AG09309 (cell line): ENCODE data around the gene KLF15.

ENCODE experiments used
- DNase-seq: peaks from one replicate; pipeline ENCODE4 v3.0.0-alpha.2; 2010; ENCODE audit warnings: low read depth
- H3K4me3 ChIP-seq: 2 replicates; pipeline ENCODE4 v1.5.1; 2011; ENCODE audit warnings: mild to moderate bottlenecking, low read depth, low read length, moderate library complexity; ENCODE audit not compliant: control insufficient read depth
- CTCF ChIP-seq: IDR thresholded peaks from 2 replicates; pipeline ENCODE4 v1.5.1; 2011; ENCODE audit warnings: mild to moderate bottlenecking, low read depth, low read length, inconsistent platforms; ENCODE audit not compliant: insufficient read depth, control insufficient read depth; ENCODE audit errors: missing control alignments

Gene KLF15

GRCh38 chr3:126316031-126316461 is 41.2 kb downstream of the KLF15 start:
- no peak for DNase-seq
- TF ChIP-seq CTCF = no peak
- H3K4me3 ChIP-seq = no peak overlapping the region

DNA sequence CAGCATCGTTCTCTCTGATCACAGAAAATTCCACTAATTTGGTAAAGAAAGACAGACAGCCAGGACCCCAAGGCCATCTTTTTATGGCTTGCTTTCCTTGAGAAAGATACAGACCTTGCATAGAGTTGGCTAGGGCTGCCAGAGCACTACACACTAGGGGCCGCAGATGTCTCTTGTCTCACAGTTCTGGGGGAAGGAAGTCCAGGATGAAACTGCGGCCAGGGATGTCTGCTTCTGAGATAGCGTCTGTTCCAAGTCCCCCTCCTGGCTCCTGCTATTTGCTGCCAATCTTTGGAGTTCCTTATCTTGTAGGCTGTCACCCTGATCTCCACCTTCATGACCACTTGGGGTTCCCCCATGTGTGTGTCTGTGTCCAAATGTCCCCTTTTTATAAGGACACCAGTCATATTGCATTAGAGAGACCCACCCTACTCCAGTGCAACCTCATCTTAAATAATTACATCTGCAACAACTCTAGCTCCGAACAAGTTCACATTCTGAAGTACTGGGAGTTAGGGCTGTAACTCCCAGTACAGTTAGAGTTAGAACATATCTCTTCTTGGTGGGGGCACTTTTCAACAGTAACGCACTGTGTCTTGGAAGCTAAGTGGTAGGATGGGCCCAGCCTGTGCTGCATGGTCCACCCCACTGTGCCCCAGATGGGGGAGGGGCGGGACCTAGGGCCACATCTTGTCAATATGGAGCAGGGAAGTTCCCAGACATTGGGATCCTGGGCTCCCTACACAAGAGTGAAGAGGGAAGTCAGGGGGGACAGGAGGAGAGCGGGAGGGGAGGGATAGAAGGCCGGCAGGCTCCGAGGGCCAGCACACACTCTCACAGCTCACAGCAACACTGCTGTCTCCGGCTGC is 42.2 kb downstream of the KLF15 start:
- no peak for DNase-seq
- TF ChIP-seq CTCF = no peak
- H3K4me3 ChIP-seq = no peak overlapping the region

- DNase-seq = no peak
- no peak for TF ChIP-seq CTCF
- no peak overlapping the region for H3K4me3 ChIP-seq
Observed at GRCh38 chr3:126314305-126314789, 42.9 kb downstream of the KLF15 start.

GRCh38 chr3:126313580-126314304 is 43.5 kb downstream of the KLF15 start:
- TF ChIP-seq CTCF = no peak
- DNase-seq = no peak

GRCh38 chr3:126313166-126313565 is 44.0 kb downstream of the KLF15 start:
- DNase-seq = no peak
- TF ChIP-seq CTCF = no peak
- H3K4me3 ChIP-seq = no peak overlapping the region

More at GRCh38 chr3:126313580-126314304, 43.5 kb downstream of the KLF15 start:
- no peak overlapping the region for H3K4me3 ChIP-seq

GRCh38 chr3:126312341-126312740 is 44.9 kb downstream of the KLF15 start:
- DNase-seq = no peak

More at GRCh38 chr3:126312341-126312740, 44.9 kb downstream of the KLF15 start:
- no peak overlapping the region for H3K4me3 ChIP-seq
- no peak for TF ChIP-seq CTCF
